ENCODE data around the gene CAMSAP1.

GRCh38 chr9:135774239-135774747 is 133.1 kb downstream of the CAMSAP1 start:
- TF ChIP-seq POLR2AphosphoS5 (IDR thresholded peaks at IDR 0.05; ENCODE audit: low read depth, low read length) (no peak), PAX5 (IDR thresholded peaks at IDR 0.05; ENCODE audit: insufficient read depth, low read length, severe bottlenecking) (no peak), POLR2A (IDR thresholded peaks at IDR 0.05; ENCODE audit: low read depth, low read length) (no peak)

Measured in GM12891 (cell line).